Measurements from ENCODE around the gene EGR2. TPM values are rescaled to one million over a fixed set of nuclear protein-coding genes. Genes with fewer than 3 reads are reported as not detected.

EGR2 gene
- total and polyA plus RNA-seq, 10 of the 15 experiments (the other 5 are each of a cell fraction or from before 2014, with no cell fraction given): 8.3 to 56.5 (median 16.2) TPM

DNA sequence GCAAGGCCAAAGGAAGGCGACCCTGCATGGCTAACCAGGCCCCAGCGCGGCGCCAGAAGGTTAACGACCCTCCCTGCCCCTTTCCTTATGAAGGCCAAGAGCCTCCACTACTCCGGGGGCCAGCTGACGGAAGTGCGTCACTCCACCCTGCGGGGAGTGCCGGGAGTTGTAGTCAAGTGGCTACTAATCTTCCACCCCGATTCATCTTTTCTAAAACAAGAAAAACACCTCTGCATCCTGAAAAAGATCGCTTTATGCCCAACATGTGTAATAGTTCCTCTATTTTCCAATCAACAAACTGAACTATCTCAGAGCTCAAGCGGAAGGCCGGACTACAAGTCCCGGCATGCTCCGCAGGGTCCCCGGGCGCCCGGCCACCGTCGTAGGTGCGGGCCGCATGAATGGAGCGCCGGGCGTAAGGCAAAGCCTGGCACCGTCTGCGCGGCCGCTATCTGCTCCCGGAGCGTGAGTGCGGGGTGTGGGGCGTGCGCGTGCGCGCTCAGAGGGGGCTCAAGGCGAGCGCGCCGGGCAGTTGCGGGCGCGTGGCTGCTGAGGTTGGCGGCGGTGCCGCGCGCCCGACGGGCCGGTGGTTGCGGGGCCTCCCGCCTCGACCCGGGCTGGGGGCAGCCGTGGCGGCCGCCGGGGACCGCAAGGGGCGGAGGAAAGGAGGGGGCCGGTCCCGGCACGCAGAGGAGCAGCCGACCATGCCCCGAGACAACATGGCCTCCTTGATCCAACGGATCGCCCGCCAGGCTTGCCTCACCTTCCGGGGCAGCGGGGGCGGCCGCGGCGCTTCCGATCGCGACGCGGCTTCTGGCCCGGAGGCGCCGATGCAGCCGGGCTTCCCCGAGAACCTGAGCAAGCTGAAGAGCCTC, 11.6 kb downstream of the EGR2 start, which contains the start of gene ADO (continued):
- TF ChIP-seq, protein P1, sequence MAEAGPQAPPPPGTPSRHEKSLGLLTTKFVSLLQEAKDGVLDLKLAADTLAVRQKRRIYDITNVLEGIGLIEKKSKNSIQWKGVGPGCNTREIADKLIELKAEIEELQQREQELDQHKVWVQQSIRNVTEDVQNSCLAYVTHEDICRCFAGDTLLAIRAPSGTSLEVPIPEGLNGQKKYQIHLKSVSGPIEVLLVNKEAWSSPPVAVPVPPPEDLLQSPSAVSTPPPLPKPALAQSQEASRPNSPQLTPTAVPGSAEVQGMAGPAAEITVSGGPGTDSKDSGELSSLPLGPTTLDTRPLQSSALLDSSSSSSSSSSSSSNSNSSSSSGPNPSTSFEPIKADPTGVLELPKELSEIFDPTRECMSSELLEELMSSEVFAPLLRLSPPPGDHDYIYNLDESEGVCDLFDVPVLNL (IDR thresholded peaks at IDR 0.05; ENCODE audit: low read depth, low read length): 0 out of 2 replicates have a peak, but pooled peaks have one; percentile 11
- TF ChIP-seq NR2C1 (IDR thresholded peaks at IDR 0.05) (peak; percentile 55; the same call in 1 of the 2 replicates), ZSCAN29 (IDR thresholded peaks at IDR 0.05) (peak; percentile 82), CREB1 (IDR thresholded peaks at IDR 0.05; ENCODE audit: low read depth) (peak; percentile 95), KAT2A (conservative IDR thresholded peaks at IDR 0.05; ENCODE audit: control insufficient read depth, low read depth, low read length) (no peak), ZZZ3 (IDR thresholded peaks at IDR 0.05; ENCODE audit: control insufficient read depth, insufficient read length, low read depth) (no peak), MEF2B (IDR thresholded peaks at IDR 0.05; ENCODE audit: partially characterized antibody, poor library complexity, severe bottlenecking) (peak; percentile 46), TCF7 (IDR thresholded peaks at IDR 0.05; ENCODE audit: borderline replicate concordance) (no peak), NFYA (IDR thresholded peaks at IDR 0.05; ENCODE audit: borderline replicate concordance, low read depth, low read length) (no peak), SKIL (IDR thresholded peaks at IDR 0.05; ENCODE audit: low read depth, poor library complexity, severe bottlenecking) (no peak), LARP7 (IDR thresholded peaks at IDR 0.05) (peak; percentile 99), ZNF207 (IDR thresholded peaks at IDR 0.05; ENCODE audit: borderline replicate concordance) (peak; percentile 71; the same call in 1 of the 2 replicates), POU2F2 (IDR thresholded peaks at IDR 0.05; ENCODE audit: borderline replicate concordance, low read depth, low read length) (peak; percentile 37; the same call in 2 of the 3 replicates), YBX1 (IDR thresholded peaks at IDR 0.05) (no peak), CBX5 (IDR thresholded peaks at IDR 0.05; ENCODE audit: low read depth) (no peak), CTCF (IDR thresholded peaks at IDR 0.05 in 2 of 3, conservative IDR thresholded peaks at IDR 0.05 in 1 of 3; ENCODE audit: control insufficient read depth in 2 of 3, extremely low read depth in 1 of 3, insufficient read depth in 1 of 3, low read depth in 3 of 3, low read length in 3 of 3) (no peak), POLR2AphosphoS5 (IDR thresholded peaks at IDR 0.05; ENCODE audit: low read length) (peak; percentile 68; the same call in 1 of the 2 replicates)
- TF ChIP-seq, protein P2, sequence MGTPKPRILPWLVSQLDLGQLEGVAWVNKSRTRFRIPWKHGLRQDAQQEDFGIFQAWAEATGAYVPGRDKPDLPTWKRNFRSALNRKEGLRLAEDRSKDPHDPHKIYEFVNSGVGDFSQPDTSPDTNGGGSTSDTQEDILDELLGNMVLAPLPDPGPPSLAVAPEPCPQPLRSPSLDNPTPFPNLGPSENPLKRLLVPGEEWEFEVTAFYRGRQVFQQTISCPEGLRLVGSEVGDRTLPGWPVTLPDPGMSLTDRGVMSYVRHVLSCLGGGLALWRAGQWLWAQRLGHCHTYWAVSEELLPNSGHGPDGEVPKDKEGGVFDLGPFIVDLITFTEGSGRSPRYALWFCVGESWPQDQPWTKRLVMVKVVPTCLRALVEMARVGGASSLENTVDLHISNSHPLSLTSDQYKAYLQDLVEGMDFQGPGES (IDR thresholded peaks at IDR 0.05): no peak

Measured in GM12878 (cell line).